Measurements from ENCODE around the gene ZNF557. TPM values are rescaled to one million over a fixed set of nuclear protein-coding genes. Genes with fewer than 3 reads are reported as not detected.
"Not testable (repeated sequence)": the region's sequence is repeated elsewhere in the genome, so short reads cannot be mapped to it uniquely, and the experiment has no call there.

The ZNF557 gene
- total RNA-seq, 1 experiment from 2014 or later: 3.9 TPM

GRCh38 chr19:7059977-7060376 is 9.5 kb upstream of the ZNF557 start:
- DNase-seq; CTCF ChIA-PET; H3K79me2 ChIP-seq (ENCODE audit: low read depth); H3K27ac ChIP-seq; H3K4me1 ChIP-seq (replicated peaks; ENCODE audit: insufficient read depth); H3F3A ChIP-seq (ENCODE audit: insufficient read depth, low read depth); H3K4me3 ChIP-seq; intact Hi-C loops (cut with micrococcal nuclease; ENCODE audit: unreplicated experiment); H2AFZ ChIP-seq; H4K20me1 ChIP-seq (ENCODE audit: insufficient read depth); H3K9me3 ChIP-seq (ENCODE audit: insufficient read depth, low read depth); H3K9me2 ChIP-seq (ENCODE audit: insufficient read depth); POLR2A ChIA-PET (ENCODE audit: unreplicated experiment); H3K36me3 ChIP-seq (ENCODE audit: low read depth); H3K4me2 ChIP-seq; BruUV-seq (replicated peaks); H3K27me3 ChIP-seq (ENCODE audit: insufficient read depth, low read depth): not testable (repeated sequence)

- Histone ChIP-seq H3K4me2 (no peak overlapping the region), H3K79me2 (ENCODE audit: low read depth) (no peaks in the 10 kb centered on the region), H3K27ac (no peak overlapping the region), H3K4me1 (replicated peaks; ENCODE audit: insufficient read depth) (no peaks in the 10 kb centered on the region), H4K20me1 (ENCODE audit: insufficient read depth) (no peaks in the 10 kb centered on the region), H3F3A (ENCODE audit: insufficient read depth, low read depth) (no peaks in the 10 kb centered on the region), H3K9me3 (ENCODE audit: insufficient read depth, low read depth) (no peaks in the 10 kb centered on the region), H3K4me3 (no peak overlapping the region), H3K36me3 (ENCODE audit: low read depth) (no peaks in the 10 kb centered on the region), H3K27me3 (ENCODE audit: insufficient read depth, low read depth) (no peaks in the 10 kb centered on the region), H2AFZ (no peak overlapping the region), H3K9me2 (ENCODE audit: insufficient read depth) (no peaks in the 10 kb centered on the region)
- TF ChIP-seq EZH2 (IDR thresholded peaks at IDR 0.05; ENCODE audit: low read depth): no peak
- no peak for TF ChIP-seq CTCF (conservative IDR thresholded peaks at IDR 0.05)
- intact Hi-C loops (cut with micrococcal nuclease; ENCODE audit: unreplicated experiment): no loop called here
- no TSS peak for BruUV-seq (replicated peaks)
- CTCF ChIA-PET: no interaction called here
- POLR2A ChIA-PET (ENCODE audit: unreplicated experiment): interaction anchor here (0.6 kb wide), 1 partner anchor 469 kb away, joined by 3 read pairs; no protein-coding TSS in a partner anchor
- DNase-seq: no peak
These were observed 6.2 kb upstream of the ZNF557 start for GRCh38 chr19:7063339-7063738.

DNA sequence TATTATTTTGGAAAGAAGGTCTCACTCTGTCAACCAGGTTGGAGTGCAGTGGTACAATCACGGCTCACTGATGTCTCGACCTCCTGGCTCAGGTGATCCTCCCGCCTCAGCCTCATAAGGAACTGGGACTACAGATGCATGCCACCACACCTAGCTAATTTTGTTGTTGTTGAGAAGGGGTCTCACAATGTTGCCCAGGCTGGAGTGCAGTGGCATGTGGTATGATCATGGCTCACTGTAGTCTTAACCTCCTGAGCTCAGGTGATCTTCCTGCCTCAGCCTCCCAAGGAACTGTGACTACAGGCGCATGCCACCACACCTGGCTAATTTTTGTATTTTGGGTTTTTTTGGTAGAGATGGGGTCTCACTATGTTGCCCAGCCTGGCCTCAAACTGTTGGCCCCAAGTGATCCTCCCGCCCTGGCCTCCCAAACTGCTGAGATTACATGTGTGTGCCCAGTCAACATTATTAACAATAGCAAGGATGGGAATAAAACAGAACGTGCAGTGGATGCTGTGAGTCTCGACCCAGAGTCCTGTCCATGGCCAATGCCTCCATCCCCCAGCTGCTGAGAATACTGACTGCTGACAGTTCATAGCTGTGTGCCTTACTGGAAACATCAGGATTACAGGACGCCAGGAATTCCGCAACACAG is 5.6 kb upstream of the ZNF557 start:
- DNase-seq: no peak
- Histone ChIP-seq H3K27me3 (ENCODE audit: insufficient read depth, low read depth) (no peaks in the 10 kb centered on the region), H3K4me3 (no peak overlapping the region), H3K27ac (no peak overlapping the region), H3K36me3 (ENCODE audit: low read depth) (no peaks in the 10 kb centered on the region), H3K9me3 (ENCODE audit: insufficient read depth, low read depth) (no peaks in the 10 kb centered on the region), H3K79me2 (ENCODE audit: low read depth) (no peaks in the 10 kb centered on the region), H2AFZ (no peak overlapping the region), H3K9me2 (ENCODE audit: insufficient read depth) (no peaks in the 10 kb centered on the region), H3K4me1 (replicated peaks; ENCODE audit: insufficient read depth) (no peaks in the 10 kb centered on the region), H4K20me1 (ENCODE audit: insufficient read depth) (no peaks in the 10 kb centered on the region), H3K4me2 (no peak overlapping the region), H3F3A (ENCODE audit: insufficient read depth, low read depth) (no peaks in the 10 kb centered on the region)
- TF ChIP-seq EZH2 (IDR thresholded peaks at IDR 0.05; ENCODE audit: low read depth) (no peak), CTCF (conservative IDR thresholded peaks at IDR 0.05) (no peak)
- no TSS peak for BruUV-seq (replicated peaks)
- ChIA-PET POLR2A (ENCODE audit: unreplicated experiment) (no interaction called here), CTCF (no interaction called here)
- intact Hi-C loops (cut with micrococcal nuclease; ENCODE audit: unreplicated experiment): no loop called here

- H3F3A ChIP-seq (ENCODE audit: insufficient read depth, low read depth); H3K27ac ChIP-seq; H3K4me2 ChIP-seq; BruUV-seq (replicated peaks); POLR2A ChIA-PET (ENCODE audit: unreplicated experiment); H2AFZ ChIP-seq; H3K27me3 ChIP-seq (ENCODE audit: insufficient read depth, low read depth); H4K20me1 ChIP-seq (ENCODE audit: insufficient read depth); H3K9me2 ChIP-seq (ENCODE audit: insufficient read depth); CTCF ChIA-PET; H3K4me1 ChIP-seq (replicated peaks; ENCODE audit: insufficient read depth); intact Hi-C loops (cut with micrococcal nuclease; ENCODE audit: unreplicated experiment); H3K36me3 ChIP-seq (ENCODE audit: low read depth); H3K9me3 ChIP-seq (ENCODE audit: insufficient read depth, low read depth); H3K4me3 ChIP-seq: not testable (repeated sequence)
- TF ChIP-seq CTCF (conservative IDR thresholded peaks at IDR 0.05): peak; percentile 54
- H3K79me2 ChIP-seq (ENCODE audit: low read depth): peaks cover 12% of the 10 kb centered on the region
- DNase-seq: peak in 1 of 2 experiments; percentile 40
These were observed 2.4 kb upstream of the ZNF557 start for GRCh38 chr19:7067122-7067521.

Measured in PC-9 (cell line).